ENCODE data around the gene FSTL4.

Gene FSTL4

GRCh38 chr5:133385346-133385745 is 227.0 kb downstream of the FSTL4 start:
- no peaks in the 10 kb centered on the region for H3K36me3 Mint-ChIP-seq

GRCh38 chr5:133384903-133385302 is 227.4 kb downstream of the FSTL4 start:
- peaks cover 5% of the 10 kb centered on the region for H3K27me3 Mint-ChIP-seq
- no peaks in the 10 kb centered on the region for H3K9me3 Mint-ChIP-seq
- H3K36me3 Mint-ChIP-seq: no peaks in the 10 kb centered on the region
- H3K27ac Mint-ChIP-seq: no peak overlapping the region
- H3K4me1 Mint-ChIP-seq: no peaks in the 10 kb centered on the region
- no peak overlapping the region for H3K4me3 Mint-ChIP-seq

More at GRCh38 chr5:133385346-133385745, 227.0 kb downstream of the FSTL4 start:
- H3K27ac Mint-ChIP-seq: no peak overlapping the region
- H3K27me3 Mint-ChIP-seq: peaks cover 4% of the 10 kb centered on the region
- H3K4me3 Mint-ChIP-seq: no peak overlapping the region
- H3K9me3 Mint-ChIP-seq: no peaks in the 10 kb centered on the region
- no peaks in the 10 kb centered on the region for H3K4me1 Mint-ChIP-seq

GRCh38 chr5:133384120-133384855 is 228.1 kb downstream of the FSTL4 start:
- Mint-ChIP-seq H3K27me3 (peaks cover 7% of the 10 kb centered on the region), H3K9me3 (no peaks in the 10 kb centered on the region), H3K4me1 (no peaks in the 10 kb centered on the region), H3K4me3 (no peak overlapping the region), H3K36me3 (no peaks in the 10 kb centered on the region), H3K27ac (no peak overlapping the region)

- Mint-ChIP-seq H3K27ac (no peak overlapping the region), H3K27me3 (peaks cover 6% of the 10 kb centered on the region), H3K36me3 (no peaks in the 10 kb centered on the region), H3K4me3 (no peak overlapping the region), H3K4me1 (no peaks in the 10 kb centered on the region), H3K9me3 (no peaks in the 10 kb centered on the region)
Measured at GRCh38 chr5:133383580-133383939, 228.8 kb downstream of the FSTL4 start.

- H3K4me1 Mint-ChIP-seq: no peaks in the 10 kb centered on the region
- H3K27ac Mint-ChIP-seq: no peak overlapping the region
- H3K4me3 Mint-ChIP-seq: no peak overlapping the region
- H3K36me3 Mint-ChIP-seq: no peaks in the 10 kb centered on the region
- peaks cover 3% of the 10 kb centered on the region for H3K9me3 Mint-ChIP-seq
- peaks cover 7% of the 10 kb centered on the region for H3K27me3 Mint-ChIP-seq
Measured at GRCh38 chr5:133382661-133383579, 229.4 kb downstream of the FSTL4 start.

GRCh38 chr5:133381571-133382365 is 230.6 kb downstream of the FSTL4 start:
- Mint-ChIP-seq H3K36me3 (no peaks in the 10 kb centered on the region), H3K9me3 (peaks cover 10% of the 10 kb centered on the region), H3K27me3 (peaks cover 9% of the 10 kb centered on the region), H3K27ac (no peak overlapping the region), H3K4me3 (no peak overlapping the region), H3K4me1 (no peaks in the 10 kb centered on the region)

GRCh38 chr5:133381041-133381440 is 231.3 kb downstream of the FSTL4 start:
- no peaks in the 10 kb centered on the region for H3K4me1 Mint-ChIP-seq
- peaks cover 9% of the 10 kb centered on the region for H3K27me3 Mint-ChIP-seq

GRCh38 chr5:133377736-133378135 is 234.6 kb downstream of the FSTL4 start:
- Mint-ChIP-seq H3K27me3 (peaks cover 12% of the 10 kb centered on the region), H3K27ac (no peak overlapping the region), H3K4me3 (no peak overlapping the region), H3K4me1 (no peaks in the 10 kb centered on the region), H3K36me3 (no peaks in the 10 kb centered on the region), H3K9me3 (peaks cover 10% of the 10 kb centered on the region)

More at GRCh38 chr5:133381041-133381440, 231.3 kb downstream of the FSTL4 start:
- H3K4me3 Mint-ChIP-seq: no peak overlapping the region
- peaks cover 10% of the 10 kb centered on the region for H3K9me3 Mint-ChIP-seq
- no peaks in the 10 kb centered on the region for H3K36me3 Mint-ChIP-seq
- no peak overlapping the region for H3K27ac Mint-ChIP-seq

GRCh38 chr5:133376986-133377385 is 235.4 kb downstream of the FSTL4 start:
- Mint-ChIP-seq H3K27me3 (peaks cover 12% of the 10 kb centered on the region), H3K4me1 (no peaks in the 10 kb centered on the region), H3K9me3 (peaks cover 10% of the 10 kb centered on the region), H3K27ac (no peak overlapping the region), H3K36me3 (no peaks in the 10 kb centered on the region), H3K4me3 (no peak overlapping the region)

- Mint-ChIP-seq H3K4me1 (no peaks in the 10 kb centered on the region), H3K27ac (no peak overlapping the region), H3K36me3 (no peaks in the 10 kb centered on the region), H3K4me3 (no peak overlapping the region), H3K9me3 (peaks cover 10% of the 10 kb centered on the region), H3K27me3 (peaks cover 6% of the 10 kb centered on the region)
Measured at GRCh38 chr5:133373121-133373870, 239.0 kb downstream of the FSTL4 start.

- peaks cover 3% of the 10 kb centered on the region for H3K27me3 Mint-ChIP-seq
- no peaks in the 10 kb centered on the region for H3K4me1 Mint-ChIP-seq
- peaks cover 2% of the 10 kb centered on the region for H3K9me3 Mint-ChIP-seq
- no peaks in the 10 kb centered on the region for H3K36me3 Mint-ChIP-seq
- H3K27ac Mint-ChIP-seq: no peak overlapping the region
- no peak overlapping the region for H3K4me3 Mint-ChIP-seq
Measured at GRCh38 chr5:133372293-133372937, 239.9 kb downstream of the FSTL4 start.

GRCh38 chr5:133371371-133372155 is 240.8 kb downstream of the FSTL4 start:
- H3K9me3 Mint-ChIP-seq: no peaks in the 10 kb centered on the region
- no peaks in the 10 kb centered on the region for H3K4me1 Mint-ChIP-seq
- H3K36me3 Mint-ChIP-seq: no peaks in the 10 kb centered on the region
- H3K4me3 Mint-ChIP-seq: no peak overlapping the region
- H3K27me3 Mint-ChIP-seq: peaks cover 2% of the 10 kb centered on the region
- no peak overlapping the region for H3K27ac Mint-ChIP-seq

GRCh38 chr5:133370904-133371303 is 241.4 kb downstream of the FSTL4 start:
- Mint-ChIP-seq H3K27ac (no peak overlapping the region), H3K4me1 (no peaks in the 10 kb centered on the region), H3K4me3 (no peak overlapping the region), H3K27me3 (peaks cover 2% of the 10 kb centered on the region), H3K36me3 (no peaks in the 10 kb centered on the region), H3K9me3 (no peaks in the 10 kb centered on the region)
